GM23248 (cell line): ENCODE results near the gene FBXO48.

Experiments
- EZH2 ChIP-seq: fragments of 200-600 bp; sonication (generic); IDR thresholded peaks from 2 replicates; pipeline ENCODE4 v1.6.1; 2018; ENCODE audit warnings: antibody characterized with exemption, mild to moderate bottlenecking; ENCODE audit not compliant: insufficient read depth, poor library complexity, severe bottlenecking
- EZH2phosphoT487 ChIP-seq: fragments of 200-600 bp; sonication (generic); IDR thresholded peaks from 2 replicates; pipeline ENCODE4 v1.6.1; 2018; ENCODE audit warnings: antibody characterized with exemption, moderate library complexity, mild to moderate bottlenecking, low read depth; ENCODE audit not compliant: insufficient read depth

DNA sequence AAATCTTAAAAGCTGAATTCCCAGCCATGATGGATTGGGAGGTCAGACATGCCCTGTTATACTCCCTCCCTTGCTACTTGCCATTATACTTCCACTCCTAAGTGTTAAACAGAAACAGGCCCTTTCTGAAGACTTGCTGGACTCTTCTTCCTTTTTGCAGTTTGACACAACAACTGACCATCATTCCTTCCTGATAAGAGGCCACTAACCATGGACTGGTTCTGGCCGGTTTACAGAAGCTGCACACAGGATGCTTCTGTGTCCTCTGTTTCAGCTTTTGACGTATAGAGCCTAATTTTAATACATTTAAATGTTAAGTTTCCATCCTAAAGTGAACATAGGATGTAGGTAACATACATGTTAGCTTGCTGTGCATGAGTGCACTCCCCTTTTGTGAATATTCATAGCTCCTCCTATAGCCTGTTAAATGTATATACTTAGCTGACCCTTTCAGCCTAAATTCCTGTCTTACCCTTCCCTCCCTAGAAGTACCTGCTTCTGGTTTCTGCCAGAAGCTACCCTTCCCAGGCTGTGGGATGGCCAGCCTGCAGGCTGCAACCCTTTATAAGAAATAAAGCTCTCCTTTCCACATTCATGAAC is 13.2 kb downstream of the FBXO48 start:
- TF ChIP-seq EZH2 = no peak
- TF ChIP-seq EZH2phosphoT487 = no peak
